Stimulated activated CD8-positive, alpha-beta memory T cell treated with anti-CD3 and anti-CD28 coated beads, Interleukin-7, amount 100 ng/mL, for 1 hour (primary cell): ENCODE measurements around the gene ABCC3.
"Not testable (repeated sequence)": the region's sequence is repeated elsewhere in the genome, so short reads cannot be mapped to it uniquely, and the experiment has no call there.

Experiments
- DNase-seq, 2 donors: peaks; one replicate each; pipeline ENCODE4 v3.0.0-alpha.2; 2020; ENCODE audit warnings: low read depth in 2 of 2

ABCC3 gene

DNA sequence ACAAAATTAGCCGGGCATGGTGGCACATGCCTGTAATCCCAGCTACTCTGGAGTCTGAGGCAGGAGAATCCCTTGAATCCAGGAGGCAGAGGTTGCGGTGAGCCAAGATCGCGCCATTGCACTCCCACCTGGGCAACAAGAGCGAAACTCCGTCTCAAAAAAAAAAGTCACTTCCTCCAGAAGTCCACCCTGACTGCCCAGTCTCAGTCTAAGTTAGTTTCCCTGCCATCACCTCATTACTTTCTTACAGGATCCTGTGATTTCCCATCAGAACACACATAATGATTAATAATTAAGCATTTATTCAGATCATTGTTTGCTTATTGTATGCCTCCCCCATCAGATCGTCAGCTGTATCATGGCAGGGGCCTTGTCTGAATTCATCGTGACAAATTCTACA lies 31.6 kb downstream of the ABCC3 start:
- no peak for DNase-seq

DNA sequence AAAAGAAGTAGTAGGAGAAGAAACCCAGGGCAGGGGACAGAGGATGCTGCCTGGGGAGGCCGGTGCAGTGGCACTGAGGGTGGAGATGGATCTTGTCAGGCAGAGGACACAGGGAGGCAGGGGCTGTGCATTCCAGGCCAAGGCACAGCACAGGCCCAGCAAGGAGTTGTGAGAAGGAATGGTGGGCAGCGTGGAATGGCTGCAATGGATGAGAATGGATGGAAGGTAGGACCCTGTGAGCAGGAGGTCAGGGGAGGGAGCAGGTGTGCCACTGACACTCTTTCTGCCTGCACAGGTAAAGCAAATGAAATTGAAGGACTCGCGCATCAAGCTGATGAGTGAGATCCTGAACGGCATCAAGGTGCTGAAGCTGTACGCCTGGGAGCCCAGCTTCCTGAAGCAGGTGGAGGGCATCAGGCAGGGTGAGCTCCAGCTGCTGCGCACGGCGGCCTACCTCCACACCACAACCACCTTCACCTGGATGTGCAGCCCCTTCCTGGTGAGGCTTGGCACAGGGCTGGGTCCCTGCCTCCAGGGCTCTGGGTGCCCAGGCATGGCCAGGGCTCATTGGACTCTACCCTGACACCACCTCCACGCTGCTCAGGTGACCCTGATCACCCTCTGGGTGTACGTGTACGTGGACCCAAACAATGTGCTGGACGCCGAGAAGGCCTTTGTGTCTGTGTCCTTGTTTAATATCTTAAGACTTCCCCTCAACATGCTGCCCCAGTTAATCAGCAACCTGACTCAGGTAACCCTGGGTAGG lies 32.8 kb downstream of the ABCC3 start:
- DNase-seq: no peak

DNA sequence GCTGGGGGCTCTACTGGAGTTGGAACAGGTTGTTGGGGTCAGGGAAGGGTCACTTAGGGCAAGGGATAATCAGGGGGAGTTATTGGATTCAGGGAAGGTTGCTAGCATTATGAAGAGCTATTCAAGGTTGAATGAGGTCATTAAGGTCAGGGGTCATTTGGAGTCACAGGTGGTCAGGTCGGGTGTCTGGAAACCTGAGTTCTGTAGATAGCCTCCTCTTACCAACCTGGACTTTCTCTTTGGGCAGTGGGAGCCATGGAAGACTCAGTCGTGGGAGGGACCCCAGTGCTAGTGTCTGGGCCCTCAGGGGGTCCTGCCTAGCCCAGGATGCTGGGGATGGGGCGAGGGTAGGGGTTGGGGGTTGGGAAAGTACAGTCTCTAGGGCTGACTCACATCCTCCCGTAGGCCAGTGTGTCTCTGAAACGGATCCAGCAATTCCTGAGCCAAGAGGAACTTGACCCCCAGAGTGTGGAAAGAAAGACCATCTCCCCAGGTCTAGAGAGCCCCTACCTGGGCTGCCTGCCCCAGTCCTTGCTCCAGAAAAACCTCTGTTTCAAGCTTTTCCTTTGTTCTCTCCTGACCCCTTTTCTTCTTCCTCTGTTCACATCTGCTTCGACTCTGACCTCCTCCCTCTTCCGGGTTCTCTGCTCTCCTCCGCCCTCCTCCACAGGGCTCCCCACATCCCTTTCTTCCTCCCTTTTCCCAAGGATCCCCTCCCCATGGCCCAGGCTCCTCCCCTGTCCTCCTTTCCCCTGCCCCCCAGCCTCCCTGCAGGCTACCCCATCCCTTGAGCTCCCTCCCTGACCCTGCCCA lies 33.5 kb downstream of the ABCC3 start:
- no peak for DNase-seq

GRCh38 chr17:50668838-50669581 lies 34.3 kb downstream of the ABCC3 start:
- DNase-seq: no peak

DNA sequence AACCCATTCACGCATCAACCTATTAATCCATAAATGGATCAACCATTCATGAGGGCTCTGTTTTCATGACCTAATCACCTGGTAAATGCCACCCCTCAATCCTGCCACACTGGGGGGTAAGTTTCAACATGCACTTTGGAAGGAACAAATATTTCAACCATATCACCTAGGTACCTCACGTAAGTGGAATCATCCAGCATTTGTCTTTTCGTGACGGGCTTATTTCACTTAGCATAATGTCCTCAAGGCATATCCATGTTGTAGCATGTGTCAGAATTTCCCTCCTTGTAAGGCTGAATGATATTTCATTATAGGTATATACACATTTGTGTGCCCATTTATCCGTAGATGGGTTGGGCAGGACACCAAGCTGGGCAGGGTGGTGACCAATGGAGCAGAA lies 37.4 kb downstream of the ABCC3 start:
- DNase-seq: no peak

DNA sequence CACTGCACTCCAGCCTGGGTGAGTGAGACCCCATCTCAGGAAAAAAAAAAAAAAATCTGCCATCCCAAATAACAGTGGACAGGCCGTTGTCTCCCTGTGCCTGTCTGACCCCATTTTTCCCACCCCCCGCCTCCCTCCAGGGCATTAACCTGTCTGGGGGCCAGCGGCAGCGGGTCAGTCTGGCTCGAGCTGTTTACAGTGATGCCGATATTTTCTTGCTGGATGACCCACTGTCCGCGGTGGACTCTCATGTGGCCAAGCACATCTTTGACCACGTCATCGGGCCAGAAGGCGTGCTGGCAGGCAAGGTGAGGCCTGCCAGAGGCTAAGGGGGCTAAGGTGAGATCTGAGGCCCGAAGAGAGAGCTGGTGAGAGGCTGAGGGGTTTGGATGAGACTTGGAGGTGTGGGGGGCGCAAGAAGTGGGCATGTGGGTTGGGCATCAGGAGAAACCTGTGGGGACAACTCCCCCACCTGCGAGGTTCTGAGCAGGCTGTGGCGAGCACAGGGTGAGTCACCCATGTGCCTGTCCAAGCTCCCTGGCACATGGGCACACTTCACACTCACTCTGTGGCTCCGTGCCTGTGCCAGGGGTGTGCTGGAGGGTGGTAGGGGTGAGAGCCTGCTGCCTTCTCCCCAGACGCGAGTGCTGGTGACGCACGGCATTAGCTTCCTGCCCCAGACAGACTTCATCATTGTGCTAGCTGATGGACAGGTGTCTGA lies 38.3 kb downstream of the ABCC3 start:
- no peak for DNase-seq

GRCh38 chr17:50675190-50675589 lies 40.5 kb downstream of the ABCC3 start:
- DNase-seq: no peak

DNA sequence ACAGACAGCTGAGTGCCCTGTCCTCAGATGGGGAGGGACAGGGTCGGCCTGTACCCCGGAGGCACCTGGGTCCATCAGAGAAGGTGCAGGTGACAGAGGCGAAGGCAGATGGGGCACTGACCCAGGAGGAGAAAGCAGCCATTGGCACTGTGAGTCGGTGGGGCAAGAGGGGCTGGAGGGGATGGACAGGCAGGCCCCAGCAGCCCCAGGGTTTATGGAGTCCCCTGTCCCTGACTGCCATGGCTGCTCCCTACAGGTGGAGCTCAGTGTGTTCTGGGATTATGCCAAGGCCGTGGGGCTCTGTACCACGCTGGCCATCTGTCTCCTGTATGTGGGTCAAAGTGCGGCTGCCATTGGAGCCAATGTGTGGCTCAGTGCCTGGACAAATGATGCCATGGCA lies 40.9 kb downstream of the ABCC3 start:
- no peak for DNase-seq

- no peak for DNase-seq
Observed at GRCh38 chr17:50676065-50676975, 41.6 kb downstream of the ABCC3 start.

GRCh38 chr17:50677851-50678375 lies 43.2 kb downstream of the ABCC3 start:
- no peak for DNase-seq

- no peak for DNase-seq
Observed at GRCh38 chr17:50679008-50679544, 44.4 kb downstream of the ABCC3 start.

GRCh38 chr17:50680126-50680525 lies 45.4 kb downstream of the ABCC3 start:
- DNase-seq: no peak

GRCh38 chr17:50680543-50681262 lies 46.0 kb downstream of the ABCC3 start:
- not testable (repeated sequence) for DNase-seq

GRCh38 chr17:50681263-50682200 lies 46.9 kb downstream of the ABCC3 start:
- no peak for DNase-seq

GRCh38 chr17:50682441-50682840 lies 47.8 kb downstream of the ABCC3 start:
- DNase-seq: no peak

DNA sequence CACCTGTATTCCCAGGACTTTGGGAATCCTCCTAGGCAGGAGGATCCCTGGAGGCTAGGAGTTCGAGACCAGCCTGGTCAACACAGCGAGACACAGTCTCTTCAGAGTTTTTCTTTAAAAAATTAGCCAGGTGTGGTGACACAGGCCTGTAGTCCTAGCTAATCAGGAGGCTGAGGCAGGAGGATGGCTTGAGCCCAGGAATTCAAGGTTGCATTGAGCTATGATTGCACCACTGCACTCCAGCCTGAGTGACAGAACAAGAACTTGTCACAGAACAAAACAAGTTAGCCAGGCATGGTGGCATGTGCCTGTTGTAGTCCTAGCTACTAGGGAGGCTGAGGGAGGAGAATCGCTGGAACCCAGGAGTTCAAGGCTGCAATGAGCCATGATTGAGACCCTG lies 48.3 kb downstream of the ABCC3 start:
- no peak for DNase-seq

DNA sequence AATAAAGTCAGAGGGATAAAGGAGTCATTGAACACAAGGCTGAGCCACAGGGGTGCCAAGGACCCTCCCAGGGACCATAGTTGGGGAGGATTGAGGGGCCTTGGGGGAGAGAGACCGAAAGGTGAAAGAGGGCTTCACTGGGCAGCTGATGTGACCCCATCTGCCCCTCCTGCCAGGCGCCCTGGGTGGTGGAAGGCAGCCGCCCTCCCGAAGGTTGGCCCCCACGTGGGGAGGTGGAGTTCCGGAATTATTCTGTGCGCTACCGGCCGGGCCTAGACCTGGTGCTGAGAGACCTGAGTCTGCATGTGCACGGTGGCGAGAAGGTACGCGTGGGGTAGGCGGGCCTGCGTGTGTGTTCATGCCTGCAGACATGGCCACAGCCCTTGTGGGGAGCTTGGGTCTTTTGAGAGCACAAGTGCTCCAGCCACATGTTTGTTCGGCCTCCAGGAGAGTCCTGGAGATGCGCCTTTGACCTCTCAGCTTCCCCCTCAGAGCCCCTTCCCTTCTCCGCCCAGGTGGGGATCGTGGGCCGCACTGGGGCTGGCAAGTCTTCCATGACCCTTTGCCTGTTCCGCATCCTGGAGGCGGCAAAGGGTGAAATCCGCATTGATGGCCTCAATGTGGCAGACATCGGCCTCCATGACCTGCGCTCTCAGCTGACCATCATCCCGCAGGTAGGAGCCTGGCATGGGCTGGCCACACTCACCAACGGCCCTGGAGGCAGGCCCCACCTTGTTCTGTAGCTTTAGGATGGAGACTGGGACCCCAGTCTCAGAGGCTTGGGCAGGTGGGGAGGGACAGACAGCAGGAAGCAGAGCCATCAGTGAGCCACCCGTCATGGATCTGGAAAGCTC lies 49.0 kb downstream of the ABCC3 start:
- no peak for DNase-seq

DNA sequence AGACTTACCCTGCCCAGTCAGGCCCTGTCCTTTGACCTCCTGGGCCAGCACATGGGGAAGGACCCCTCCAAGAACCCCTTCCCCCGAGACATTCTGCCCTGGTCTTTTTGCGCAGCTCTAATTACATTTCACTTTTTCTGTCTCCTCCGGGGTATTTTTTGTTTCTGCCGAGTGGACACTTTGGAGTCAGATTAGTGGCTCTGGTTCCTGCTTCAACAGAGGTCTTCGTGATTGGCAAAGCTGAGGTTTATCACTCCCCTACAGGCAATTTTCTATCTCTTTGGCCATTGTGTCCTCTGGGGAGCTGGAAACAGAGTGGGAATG lies 49.6 kb downstream of the ABCC3 start:
- DNase-seq: no peak
